ENCODE results near the gene NSMCE4A. TPM values are rescaled to one million over a fixed set of nuclear protein-coding genes. Genes with fewer than 3 reads are reported as not detected.
"Not testable (repeated sequence)": the region's sequence is repeated elsewhere in the genome, so short reads cannot be mapped to it uniquely, and the experiment has no call there.

The NSMCE4A gene
- total RNA-seq, 1 donor from 2014 or later: 30.3 TPM

DNA sequence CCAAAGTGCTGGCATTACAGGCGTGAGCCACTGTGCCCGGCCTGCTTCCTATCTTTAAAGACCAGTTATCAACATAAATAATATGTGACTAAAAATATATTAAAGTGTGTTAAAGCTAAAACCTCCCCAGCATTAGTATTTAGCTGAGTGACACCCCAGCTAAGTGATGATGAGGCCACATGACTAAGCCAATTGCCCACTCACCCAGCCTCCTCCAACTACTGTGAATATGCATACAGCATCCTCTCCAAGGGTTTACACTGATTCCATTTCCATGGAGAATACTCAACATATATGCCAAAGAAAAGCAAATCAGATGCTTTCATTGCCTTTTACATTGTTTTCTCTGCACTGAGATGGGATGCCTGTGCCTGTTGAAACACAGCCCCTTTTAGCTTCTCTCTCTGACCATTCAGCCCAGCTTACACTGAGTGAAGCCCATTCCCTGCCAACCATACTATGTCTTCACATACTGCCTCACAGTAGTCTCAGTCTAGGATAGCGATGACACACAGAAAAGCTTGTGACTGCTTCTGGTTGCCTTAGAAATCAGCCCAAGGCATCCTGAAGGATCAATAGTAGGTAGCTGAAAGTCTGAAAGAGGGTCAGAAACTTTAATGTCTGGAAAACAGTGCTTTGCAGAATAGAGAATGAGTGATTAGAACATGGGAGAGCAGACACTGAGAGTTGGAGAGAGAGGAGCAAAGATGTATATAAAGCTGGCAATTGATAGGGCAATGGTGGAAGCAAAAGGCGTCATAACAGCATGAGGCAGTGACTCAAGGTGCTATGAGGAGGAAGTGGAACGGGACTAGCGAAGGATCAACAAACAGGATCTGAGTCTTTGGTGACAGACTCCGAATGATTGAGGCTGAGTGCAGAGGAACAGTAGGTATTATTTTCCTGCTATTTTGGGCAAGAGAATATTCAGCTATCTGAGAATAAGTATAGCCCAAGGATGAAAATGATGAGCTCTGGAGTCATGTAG lies 27.4 kb downstream of the NSMCE4A start:
- DNase-seq (no peak), ATAC-seq (no peak)
- intact Hi-C loops (cut with micrococcal nuclease): no loop called here

DNA sequence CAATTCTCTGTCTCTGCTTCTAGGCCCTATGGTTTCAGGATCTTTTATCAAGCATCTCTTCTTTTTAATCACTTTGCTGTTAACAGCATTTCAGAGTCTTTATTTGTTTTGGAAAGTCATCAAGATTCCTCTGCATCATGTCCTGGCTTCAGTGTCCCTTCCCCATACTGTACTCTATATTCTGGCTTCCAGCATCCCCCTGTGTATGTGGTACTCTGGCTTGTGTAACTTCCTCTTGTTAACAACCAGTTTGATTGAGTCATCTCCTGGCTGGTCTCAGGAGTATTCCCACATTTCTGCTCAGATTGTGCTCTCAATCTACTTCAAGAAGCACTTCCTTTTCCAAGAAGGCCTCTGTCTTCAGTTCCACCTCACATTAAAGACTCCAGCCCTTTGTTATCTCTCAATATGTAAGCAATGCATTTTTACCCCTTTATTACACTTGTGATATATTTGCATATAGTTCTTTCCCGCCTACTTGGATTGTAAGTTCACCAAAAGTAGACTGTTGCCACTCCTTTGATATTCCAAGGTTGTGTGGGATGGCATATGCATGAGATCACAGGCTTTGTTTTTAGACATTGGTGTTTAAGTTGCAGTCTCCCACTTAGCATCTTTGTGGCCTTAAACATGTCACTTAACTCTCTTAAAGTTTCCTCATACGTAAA lies 32.1 kb downstream of the NSMCE4A start:
- peak; percentile 92 for ATAC-seq
- intact Hi-C loops (cut with micrococcal nuclease): no loop called here
- no peak for DNase-seq

DNA sequence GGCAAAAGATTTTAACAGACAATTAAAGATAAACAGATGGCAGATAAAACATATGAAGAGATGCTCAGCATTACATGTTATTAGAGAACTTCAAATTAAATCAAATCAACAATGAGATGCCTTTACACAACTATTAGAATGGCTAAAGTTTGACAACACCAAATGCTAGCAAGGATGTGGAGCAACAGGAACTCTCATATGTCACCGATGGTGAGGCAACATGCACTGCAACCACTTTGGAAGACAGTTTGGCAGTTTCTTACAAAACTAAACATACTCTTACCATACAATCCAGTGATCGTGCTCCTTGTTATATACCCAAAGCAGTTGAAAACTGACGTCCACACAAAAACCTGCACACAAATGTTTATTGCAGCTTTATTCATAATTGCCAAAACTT lies 33.5 kb downstream of the NSMCE4A start:
- DNase-seq (no peak), ATAC-seq (no peak)

DNA sequence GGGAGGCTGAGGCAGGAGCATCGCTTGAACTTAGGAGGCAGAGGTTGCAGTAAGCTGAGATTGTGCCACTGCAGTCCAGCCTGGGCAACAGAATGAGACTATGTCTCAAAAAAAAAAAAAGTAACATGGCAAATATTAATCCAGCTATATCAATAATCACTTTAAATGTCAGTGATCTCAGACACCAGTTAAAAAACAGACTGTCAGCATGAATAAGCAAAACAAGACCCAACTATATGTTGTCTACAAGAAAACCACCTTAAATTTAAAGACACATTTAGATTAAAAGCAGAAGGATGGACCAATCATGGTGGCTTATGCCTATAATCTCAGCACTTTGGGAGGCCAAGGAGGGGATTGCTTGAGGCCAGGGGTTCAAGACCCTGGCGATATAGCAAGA lies 38.7 kb downstream of the NSMCE4A start:
- ATAC-seq (no peak), DNase-seq (no peak)
- intact Hi-C loops (cut with micrococcal nuclease): no loop called here

More for the DNA sequence above, 33.5 kb downstream of the NSMCE4A start:
- intact Hi-C loops (cut with micrococcal nuclease): no loop called here

DNA sequence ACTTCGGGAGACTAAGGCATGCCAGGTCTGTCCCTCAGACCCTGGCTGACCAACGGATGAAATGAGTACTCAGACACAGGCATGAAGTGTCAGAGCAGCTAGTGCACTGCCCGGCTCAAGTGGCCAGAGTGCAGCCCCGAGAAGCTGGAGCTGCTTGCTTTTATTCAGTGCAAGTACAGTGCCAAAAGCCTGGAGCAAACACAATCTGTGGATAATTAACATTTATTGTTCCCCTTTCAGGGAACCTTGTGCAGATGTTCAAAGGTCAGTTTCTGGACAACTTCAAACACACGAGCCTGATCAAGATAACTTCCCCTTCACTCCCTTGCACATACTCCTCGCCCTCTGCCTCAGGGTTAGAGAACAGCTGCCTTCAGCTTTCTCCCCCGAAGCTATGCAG lies 39.3 kb downstream of the NSMCE4A start:
- ATAC-seq (no peak), DNase-seq (no peak)
- intact Hi-C loops (cut with micrococcal nuclease): no loop called here

DNA sequence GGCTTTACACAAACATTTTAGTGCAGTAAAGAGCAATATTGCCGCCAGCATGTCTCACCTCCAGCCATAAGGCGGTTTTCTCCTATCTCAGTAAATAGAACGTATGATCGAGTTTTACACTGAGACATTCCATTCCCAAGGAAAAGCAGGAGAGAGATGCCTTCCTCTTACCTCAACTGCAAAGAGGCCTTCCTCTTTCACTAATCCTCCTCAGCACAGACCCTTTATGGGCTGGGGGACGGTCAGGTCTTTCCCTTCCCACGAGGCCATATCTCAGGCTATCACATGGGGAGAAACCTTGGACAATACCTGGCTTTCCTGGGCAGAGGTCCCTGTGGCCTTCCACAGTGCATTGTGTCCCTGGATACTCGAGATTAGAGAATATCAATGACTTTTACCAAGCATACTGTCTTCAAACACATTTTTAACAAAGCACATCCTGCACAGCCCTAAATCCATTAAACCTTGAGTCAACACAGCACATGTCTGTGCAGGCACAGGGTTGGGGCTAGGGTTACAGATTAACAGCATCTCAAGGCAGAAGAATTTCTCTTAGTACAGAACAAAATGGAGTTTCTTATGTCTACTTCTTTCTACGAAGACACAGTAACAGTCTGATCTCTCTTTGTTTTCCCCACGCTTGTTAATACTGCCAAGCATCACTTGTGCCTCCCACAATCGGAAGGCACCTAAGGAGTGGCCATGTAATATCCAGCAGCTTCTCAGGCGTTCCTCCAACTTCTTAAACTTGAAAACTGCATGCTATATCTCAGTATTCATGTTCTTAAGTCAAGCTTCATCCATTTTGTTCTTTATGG lies 44.5 kb downstream of the NSMCE4A start:
- intact Hi-C loops (cut with micrococcal nuclease); DNase-seq; ATAC-seq: not testable (repeated sequence)

DNA sequence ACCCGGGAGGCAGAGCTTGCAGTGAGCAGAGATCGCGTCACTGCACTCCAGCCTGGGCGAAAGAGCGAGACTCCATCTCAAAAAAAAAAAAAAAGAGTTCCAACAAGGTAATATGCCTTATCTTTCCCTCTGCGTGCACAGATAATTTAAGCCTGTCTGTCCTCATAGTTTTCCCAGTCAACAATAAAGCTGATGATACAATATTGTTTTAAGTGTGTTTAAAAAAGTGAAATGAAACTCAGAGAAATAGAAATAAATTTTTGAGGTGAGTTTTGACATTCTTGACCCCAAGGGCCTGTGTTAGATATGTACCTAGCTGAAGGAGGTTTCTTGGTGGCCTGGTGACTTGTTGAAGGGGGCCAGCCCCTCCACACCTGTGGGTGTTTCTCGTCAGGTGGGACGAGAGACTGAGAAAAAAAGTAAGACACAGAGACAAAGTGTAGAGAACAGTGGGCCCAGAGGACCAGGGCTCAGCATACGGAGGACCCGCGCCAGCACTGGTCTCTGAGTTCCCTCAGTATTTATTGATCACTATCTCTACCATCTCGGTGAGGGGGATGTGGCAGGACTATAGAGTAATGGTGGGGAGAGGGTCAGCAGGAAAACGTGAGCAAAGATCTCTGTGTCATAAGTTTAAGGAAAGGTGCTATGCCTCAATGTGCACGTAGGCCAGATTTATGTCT lies 45.3 kb downstream of the NSMCE4A start:
- DNase-seq; ATAC-seq; intact Hi-C loops (cut with micrococcal nuclease): not testable (repeated sequence)

DNA sequence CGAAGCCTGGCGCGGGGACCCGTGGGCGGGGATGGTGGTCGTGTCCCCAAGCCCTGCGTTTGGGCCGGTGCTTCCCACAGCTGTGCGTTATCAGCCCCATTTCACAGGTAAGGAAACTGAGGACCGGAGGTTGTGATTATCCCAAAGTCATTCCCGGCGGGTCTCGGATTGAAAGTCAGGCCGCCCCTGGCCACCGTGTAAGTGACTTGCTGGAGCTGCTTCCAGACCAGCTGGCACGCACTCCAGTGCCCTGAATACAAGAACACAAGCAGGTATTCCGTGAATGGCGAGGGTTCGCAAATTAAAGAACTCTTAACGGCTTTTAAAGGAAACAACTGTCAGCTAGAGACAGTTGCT lies 46.5 kb downstream of the NSMCE4A start:
- intact Hi-C loops (cut with micrococcal nuclease): no loop called here
- DNase-seq: peak; percentile 55
- ATAC-seq: peak; percentile 14

DNA sequence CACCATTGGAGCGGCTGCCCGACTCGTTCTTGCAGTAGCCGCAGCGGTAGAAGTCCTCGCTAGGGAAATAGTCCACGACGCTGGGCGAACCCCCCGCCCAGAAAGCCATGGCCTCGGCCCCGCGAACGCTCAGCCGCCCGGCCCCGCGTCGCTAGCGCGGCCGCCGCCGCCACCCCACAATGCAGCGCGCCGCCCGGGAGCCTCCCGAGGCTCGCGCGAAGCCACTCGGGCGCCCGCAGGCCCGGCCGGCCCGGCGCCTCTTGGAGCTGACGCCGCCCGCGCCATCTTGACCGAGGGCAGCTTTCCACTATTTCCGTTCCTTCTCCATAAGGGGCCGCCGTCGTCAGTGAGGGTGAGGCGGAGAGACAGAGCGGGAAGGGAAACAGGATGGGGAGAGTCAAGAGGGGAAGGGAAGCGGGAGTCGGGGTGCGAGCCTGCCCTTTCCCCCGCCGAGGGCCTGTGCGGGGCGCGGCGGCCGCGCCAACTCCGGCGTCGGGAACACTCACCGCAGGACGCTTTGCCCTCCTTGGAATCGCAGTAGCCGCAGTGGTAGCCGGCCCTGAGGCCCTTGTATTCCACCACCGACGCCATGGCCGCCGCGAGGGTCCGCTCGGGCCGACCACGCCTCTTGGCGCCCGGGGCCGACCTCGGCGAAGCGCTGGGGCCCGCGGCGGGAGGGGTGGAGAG lies 47.0 kb downstream of the NSMCE4A start, which contains the start of gene ATE1:
TSS of gene ATE1 (minus strand) at position 191 of the 687 bp plus-strand sequence. CDS start at position 109, 82 bp downstream.
- ATAC-seq (peak; percentile 97), DNase-seq (peak; percentile 95)
- intact Hi-C loops (cut with micrococcal nuclease): no loop called here

DNA sequence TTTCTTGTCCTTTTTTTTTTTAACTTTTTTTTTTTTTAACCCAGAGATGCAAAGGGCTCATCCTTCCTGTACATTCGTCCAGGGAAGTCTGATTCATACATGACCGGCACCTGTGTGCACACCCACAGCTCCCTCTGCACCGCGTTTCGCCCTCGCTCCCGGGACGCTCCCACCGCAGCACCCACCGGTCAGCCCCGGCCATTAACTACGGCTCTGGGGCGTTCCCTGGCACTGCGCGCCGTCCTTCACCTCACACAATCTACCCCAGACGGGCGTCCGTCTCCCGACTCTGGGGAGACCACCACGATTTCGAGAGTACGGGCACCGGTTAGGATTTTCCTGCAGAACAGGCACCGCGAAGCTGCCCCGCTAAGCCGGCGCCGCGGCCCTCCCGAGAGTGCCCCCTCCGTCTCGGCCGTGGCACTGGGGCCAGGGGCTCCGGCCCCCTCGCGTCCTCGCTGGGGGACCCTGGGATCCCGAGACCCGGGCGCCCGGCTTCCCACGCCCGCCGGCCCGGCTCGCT lies 47.6 kb downstream of the NSMCE4A start:
- ATAC-seq: peak; percentile 68
- peak; percentile 73 for DNase-seq
- intact Hi-C loops (cut with micrococcal nuclease): no loop called here

DNA sequence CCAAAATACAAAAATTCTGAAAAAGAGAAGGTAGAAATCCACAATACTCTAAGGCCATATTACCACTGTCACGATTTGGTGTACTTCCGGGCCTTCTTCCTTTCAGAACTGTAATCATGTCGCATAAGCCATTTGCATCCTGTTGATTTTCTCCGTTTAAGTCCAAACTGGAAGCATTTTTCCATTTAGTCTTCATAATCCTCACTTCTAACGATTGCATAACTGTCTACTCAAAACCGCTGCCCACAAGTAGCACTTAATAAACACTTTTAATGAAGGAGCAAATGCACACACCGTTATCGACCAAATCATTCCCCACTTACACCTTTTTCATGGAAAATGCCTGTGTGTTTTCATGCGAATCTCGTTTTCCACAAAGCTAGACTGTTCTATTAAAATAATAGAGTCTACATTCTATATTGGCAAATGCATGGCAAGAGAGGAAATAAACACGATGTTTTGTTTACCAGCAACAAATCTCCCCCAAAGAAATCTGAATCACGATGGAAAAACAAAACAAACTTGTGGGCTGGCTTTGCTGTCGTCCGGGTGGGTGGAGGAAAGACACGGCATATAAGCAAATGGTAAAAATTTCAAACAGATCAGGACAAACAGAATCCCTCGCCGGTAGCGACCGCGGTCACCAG lies 48.2 kb downstream of the NSMCE4A start:
- intact Hi-C loops (cut with micrococcal nuclease): no loop called here
- ATAC-seq (no peak), DNase-seq (no peak)

DNA sequence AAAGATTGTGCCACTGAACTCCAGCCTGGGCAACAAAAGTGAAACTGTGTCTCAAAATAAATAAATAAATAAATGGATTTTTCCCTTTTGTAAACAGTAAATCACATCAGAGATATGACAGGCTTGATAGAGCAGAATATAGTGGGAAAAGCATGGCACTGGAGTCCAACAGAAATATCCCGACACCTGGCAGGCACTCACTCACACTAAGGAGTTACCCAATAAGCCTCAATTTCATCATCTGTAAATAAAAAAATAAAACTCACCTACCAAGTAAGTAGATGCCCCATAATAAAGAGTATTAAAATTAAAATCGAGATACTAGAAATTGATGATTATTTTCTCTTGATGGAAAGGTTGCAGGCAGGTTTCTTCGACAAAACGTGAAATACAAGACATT lies 48.9 kb downstream of the NSMCE4A start:
- intact Hi-C loops (cut with micrococcal nuclease): no loop called here
- ATAC-seq: no peak
- DNase-seq: no peak

DNA sequence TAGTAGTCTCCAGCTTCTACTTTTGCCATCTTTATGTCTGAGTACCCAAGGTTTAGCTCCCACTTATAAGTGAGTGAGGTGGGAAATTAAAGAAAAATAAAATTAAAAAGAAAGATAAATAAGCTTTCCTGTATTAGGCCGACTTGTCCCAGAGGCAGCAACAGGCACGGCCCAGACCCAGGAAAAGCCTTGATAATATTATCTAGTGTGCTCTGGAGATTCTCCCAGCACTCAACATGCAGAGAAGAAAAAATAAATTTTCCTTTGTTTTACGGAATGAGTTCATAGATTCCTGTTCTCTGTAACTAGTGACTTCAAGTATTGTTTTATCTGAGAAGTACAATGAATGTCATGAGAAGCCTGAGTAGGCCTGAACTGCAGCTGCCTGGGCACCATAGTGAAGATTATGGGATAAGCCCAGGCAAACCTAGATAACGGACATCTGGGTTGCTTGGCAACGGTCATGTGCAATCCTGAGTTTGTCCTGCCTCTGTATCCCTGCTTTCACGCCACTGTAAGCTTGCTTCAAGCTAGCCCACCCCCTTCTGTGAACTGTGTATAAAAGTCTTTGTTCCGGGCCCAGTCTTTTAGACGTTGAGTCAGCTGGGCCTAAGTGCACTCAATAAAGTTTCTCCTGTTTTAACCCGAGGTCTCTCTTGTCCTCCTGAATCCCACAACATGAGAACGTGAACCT lies 53.6 kb downstream of the NSMCE4A start:
- intact Hi-C loops (cut with micrococcal nuclease): no loop called here
- peak; percentile 20 for ATAC-seq

DNA sequence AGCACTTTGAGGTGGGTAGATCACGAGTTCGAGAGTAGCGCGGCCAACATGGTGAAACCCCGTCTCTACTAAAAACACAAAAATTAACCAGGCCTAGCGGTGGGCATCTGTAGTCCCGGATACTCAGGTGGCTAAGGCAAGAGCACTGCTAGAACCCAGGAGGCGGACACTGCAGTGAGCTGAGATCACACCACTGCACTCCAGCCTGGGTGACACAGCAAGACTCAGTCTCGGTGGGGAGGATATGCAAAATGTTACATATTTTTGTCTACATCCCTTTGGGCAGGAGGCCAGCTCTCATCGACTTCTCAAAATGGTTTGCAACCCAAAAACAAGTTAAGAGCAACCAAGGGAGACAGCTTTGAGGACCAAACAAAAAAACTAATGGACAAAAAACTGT lies 55.4 kb downstream of the NSMCE4A start:
- intact Hi-C loops (cut with micrococcal nuclease): no loop called here
- DNase-seq (no peak), ATAC-seq (no peak)

More for the DNA sequence above, 53.6 kb downstream of the NSMCE4A start:
- DNase-seq: no peak

DNA sequence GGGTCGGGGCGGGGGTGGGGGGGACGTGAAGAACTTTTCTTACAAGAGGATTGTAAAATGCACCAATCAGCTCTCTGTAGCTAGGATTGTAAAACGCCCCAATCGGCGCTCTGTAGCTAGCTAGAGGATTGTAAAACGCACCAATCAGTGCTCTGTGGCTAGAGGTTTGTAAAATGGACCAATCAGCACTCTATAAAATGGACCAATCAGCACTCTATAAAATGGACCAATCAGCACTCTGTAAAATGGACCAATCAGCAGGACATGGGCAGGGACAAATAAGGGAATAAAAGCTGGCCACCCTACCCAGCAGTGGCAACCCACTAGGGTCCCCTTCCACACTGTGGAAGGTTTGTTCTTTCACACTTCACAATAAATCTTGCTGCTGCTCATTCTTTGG lies 56.2 kb downstream of the NSMCE4A start:
- DNase-seq; ATAC-seq; intact Hi-C loops (cut with micrococcal nuclease): not testable (repeated sequence)

DNA sequence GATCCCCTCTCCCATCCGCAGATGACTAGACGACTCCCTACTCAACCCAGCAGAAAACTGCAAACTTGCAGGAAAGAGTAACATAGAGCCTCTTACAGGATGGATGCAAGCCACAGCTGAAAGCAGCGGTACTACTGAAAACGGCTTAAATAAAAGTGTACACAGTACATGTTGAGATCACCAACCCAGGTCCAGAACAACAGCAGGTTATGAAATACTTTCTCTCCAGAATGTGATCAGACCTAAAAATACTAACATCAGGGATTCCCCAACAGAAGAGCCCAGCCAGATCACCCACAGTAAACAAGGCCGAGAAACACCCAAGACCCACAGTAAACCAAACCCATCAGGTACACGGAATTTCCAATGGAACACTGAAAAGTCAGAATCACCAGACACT lies 60.4 kb downstream of the NSMCE4A start:
- DNase-seq (no peak), ATAC-seq (peak; percentile 53)
- intact Hi-C loops (cut with micrococcal nuclease): no loop called here

DNA sequence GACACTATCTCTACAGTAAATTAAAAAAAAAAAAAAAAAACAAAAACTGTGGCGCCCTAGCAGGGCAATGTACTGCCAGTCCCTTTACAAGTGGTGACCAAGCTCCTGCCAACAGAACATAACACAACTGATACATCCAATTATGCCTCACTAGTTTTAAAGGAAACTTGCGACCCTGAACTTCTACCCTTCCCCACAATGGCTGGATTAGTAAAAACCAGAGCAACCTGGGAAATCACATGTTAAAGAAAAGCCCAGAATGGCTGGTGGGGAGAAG lies 63.7 kb downstream of the NSMCE4A start:
- ATAC-seq (peak; percentile 67), DNase-seq (no peak)
- intact Hi-C loops (cut with micrococcal nuclease): no loop called here

Data from left ventricle myocardium superior (tissue), 1 donor.